HG02884 (cell line): ENCODE results near the gene PDLIM3.

Source experiments
- ATAC-seq: cut with Tn5 transposase; IDR thresholded peaks from one replicate; pipeline ENCODE4 v1.9.1; 2021; ENCODE audit warnings: mild to moderate bottlenecking, moderate library complexity; ENCODE audit not compliant: unreplicated experiment

Gene PDLIM3

DNA sequence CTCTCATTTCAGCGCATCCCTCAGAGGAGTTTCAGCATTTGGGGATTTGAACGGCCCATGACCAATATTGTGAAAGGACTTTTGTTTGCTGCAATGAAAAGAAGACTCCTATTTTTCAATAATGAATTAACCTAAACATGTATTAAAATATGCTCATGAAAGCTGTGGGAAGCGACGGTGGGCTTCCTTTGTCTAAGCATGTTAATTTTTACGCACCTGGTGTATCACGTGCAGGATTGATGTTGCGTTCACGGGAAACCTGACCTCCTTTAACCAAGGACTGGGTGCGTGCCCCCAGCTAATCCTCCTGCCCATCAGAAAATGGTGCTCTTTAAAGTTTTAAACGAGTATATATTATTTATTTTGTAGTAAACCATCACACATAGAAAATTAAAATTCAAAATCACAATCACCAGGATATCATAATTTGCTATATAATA, 63.2 kb downstream of the PDLIM3 start:
- ATAC-seq: no peak

DNA sequence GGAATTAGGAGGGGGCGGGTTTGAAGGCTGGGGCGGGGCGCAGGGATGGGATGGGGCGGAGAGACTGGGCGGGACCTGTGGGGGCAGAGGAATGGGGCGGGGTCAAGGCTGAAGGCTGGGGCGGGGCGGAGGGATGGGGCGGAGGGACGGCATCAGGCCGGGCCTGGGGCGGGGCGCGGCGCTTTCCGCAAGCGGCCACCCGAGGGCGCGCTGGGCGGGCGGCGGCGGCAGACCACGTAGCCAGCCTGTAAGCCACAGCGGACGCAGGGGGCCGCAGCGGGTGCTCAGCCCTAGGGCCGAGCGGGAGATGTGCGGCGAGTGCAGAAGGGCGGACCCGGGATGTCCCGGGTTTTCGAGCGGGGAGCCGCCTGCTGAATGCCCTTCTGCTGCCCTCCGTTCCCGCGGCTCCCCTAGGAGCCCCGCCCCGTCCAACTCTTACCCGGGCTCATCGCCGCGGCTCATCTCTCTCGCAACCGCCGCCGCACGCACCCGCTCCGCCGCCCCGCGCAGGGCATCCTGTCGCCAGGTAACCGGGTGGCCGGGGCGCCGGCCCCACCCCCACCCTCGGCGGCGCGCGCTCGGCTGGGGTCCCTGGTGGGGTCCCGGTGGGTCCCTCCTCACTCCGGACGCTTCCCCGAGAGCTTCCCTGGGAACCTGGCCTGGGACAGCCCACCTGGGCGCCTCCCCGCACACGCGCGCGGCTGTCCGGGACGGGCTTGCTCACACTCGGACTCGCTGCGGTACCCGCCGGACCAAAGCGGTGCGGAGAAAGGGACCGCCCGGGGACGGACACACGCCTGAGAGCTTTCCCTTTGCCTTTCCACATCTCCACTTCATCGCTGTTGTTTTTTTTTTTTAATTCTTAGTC, 63.8 kb downstream of the PDLIM3 start, which contains the start of gene CCDC110:
TSS of gene CCDC110 (minus strand) at position 499 of the 868 bp plus-strand sequence. CDS start at position 449, 50 bp downstream.
- ATAC-seq: peak; percentile 86

DNA sequence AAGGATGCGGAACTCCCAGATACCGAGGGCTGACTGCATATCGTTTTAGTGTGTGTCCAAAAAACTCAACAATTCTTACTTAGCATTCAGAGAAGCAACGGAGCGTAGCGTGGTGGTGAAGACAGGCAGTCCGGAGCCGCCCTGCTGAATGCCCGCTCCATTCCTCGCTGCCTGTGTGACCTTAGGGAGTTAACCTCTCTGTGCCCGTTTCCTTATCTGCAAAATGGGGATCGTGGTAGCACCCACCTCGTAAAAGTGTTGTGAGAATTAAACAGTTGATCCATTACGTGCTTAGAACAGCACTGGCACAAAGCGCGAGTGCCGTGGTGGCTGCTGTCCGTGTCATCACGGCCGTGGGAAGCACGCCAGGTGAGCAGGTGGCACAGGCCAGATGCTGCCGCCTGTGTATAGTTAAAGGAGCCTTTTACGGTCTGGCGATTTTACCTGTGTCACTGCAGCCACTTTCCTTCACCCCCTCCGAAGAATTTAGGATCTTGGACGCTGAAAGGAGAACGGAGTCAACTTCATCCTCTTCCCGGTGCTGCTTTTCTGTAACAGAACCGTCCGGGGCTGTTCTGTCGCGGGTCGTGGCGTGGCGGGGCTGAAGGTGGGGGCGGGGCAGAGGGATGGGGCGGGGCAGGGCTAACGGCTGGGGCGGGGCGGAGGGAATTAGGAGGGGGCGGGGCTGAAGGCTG, 64.7 kb downstream of the PDLIM3 start:
- no peak for ATAC-seq

DNA sequence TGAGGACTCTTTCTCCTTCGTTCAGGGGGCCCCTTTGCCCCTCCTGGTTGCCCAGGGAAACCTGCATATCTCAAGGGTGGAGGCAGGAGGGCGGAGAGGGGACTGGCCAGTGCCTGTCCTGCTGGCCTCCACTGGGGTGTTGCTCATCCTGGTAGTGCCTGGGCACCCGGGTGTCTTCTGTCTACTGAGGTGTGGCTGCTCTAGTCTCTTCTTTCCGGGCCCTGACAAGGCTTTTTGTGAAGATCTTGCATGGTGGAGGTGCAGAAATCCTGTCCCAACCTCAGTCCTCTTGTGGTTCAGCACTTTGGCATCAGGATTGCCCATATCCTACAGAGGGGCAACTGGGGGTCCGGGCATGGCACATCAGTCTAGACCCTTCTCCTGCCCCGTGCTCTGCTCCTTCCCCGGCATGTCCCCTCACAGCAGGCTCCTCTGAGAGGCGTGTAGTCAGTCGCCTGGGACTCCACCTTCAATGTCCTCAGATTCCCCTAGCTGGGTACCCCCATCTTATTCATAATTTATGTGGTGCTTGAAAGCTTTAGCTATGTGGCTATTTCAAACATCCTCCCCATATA, 65.6 kb downstream of the PDLIM3 start:
- no peak for ATAC-seq

DNA sequence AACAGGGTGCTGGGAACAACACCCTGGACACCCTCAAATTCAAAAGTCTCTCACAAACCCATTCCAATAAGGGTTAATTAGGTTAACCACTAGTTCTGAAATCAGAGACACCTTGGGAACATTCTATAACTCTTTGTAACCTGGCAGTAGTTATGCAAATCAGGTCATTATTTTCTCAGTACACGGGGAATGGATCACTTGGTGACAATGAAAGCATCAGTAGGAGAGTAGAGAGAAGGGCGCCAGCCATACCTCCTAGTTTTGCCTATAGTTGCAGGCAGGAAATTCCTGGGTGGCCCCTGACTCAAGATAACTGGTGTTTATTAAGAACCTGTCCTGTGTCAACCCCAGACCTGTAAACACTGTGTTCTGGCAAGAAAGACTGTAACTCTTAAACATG, 66.3 kb downstream of the PDLIM3 start:
- no peak for ATAC-seq

DNA sequence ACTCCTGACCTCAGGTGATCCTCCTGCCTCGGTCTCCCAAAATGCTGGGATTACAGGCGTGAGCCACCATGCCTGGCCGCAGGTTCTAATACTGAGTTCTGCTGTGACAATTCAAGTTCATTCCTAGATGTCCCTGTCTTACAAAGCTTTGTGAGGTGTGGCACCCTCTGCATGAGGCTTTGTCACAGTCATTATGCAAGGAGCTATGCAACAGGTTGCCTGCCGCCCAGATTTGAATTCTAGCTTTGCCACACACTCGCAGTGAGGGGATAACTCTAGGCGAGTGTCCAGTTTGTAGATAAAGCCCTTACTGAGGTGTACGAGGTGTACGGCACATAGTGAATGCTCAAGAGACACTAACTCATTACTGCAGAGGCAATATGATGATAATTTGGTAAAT, 67.3 kb downstream of the PDLIM3 start:
- ATAC-seq: no peak

DNA sequence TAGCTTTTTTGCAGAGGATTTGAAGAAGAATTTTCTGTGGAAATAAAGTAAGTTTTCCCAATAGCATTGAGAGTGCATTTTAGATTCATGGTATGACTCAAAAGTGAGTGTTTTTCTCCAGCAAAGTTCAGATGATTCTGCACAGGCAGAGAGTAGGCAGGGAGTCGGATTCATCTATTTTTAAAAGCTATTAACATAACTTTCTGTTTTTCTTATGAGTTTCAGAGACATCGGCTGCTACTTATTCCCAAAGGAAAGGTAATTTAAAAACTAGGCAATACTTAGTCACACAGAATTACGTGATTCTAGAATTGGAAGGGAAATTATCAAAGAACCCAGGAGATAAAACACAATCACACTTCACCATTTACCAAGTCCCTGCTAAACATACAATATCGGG, 68.2 kb downstream of the PDLIM3 start:
- no peak for ATAC-seq

DNA sequence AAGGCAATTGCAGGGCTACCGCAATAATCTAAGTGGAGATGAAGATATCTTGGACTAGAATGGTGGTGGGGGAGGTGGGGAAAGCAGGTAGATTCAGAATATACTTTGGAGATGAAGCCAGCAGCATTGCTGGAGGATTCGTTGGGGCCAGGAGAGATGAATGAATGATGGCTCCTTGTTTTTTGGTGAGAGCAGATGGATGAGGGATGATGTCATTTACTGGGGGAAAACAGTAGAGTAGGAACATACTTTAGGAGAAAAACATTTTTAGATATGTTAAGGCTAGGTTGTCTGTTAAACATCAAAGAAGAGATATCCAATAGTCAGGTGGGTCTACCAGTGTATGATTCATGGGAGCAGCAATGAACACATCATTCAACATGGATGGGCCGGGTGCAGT, 69.6 kb downstream of the PDLIM3 start:
- no peak for ATAC-seq

DNA sequence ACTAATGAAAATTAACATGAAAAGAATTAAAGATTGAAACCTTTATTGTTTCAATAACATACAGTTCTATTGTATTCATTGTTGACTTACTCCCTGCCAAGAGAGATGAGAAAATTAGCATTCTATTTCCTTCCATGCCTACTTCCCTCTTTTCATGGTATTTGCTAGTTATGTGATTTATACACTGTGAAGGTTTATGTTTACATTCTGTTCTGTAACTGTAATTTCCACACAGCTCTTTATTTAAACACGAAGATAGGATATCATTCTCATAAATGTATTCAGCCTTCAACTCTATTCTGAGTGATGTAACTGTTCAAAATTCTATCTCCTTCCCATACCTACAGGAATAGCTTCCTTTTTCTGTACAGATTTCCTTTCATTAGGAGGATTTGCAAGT, 70.4 kb downstream of the PDLIM3 start:
- no peak for ATAC-seq

DNA sequence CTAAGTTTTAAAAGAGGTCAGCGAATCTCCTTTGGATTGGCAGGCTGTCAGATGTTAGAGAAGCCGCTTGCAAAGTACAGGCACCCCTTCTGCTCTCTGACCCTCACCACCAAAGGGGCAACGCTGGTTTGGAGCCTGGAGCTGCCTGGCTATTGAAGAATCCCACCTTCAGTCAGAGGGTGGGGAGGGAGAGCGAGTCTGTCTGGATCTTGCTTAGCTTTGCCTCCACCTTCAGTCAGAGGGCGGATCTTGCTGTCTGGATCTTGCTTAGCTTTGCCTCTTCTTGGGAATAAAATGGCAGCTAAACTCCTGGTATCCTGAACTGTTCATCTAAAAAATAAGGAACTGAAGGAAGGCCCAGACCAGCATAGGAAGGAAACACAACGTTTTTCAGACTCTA, 71.1 kb downstream of the PDLIM3 start:
- no peak for ATAC-seq

DNA sequence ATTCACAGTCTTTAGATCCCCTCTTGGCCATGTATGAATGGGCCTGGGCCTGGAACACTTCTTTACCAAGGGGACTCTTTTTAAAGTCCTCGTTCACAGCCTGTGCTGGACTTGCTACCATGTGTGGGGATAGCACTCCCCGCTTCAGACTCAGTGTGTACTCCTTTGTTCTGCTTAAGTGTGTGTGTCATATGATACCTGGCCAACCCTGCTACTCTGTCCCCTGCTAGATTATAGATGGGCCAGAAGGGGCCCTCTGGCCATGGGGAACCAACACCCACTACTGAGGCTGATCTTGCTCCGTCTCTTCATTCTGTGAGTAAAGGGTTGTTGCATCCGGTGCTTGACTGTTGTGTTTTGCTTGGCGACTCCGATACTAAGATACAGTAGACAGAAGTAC, 71.8 kb downstream of the PDLIM3 start:
- ATAC-seq: no peak

DNA sequence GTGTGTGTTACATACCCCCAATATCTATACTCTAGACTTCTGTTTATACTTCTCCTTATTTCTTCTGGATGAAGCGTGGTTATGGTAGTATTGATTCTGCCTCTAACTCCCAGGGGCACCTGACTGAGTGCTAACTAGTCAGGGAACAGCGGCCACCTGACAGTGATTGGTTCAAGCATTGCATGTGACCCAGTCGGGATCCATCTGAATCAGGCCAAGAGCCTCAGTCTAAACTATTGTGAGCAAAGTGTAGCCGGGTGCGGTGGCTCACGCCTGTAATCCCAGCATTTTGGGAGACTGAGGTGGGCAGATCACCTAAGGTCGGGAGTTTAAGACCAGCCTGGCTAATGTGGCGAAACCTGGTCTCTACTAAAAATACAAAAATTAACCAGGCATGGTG, 73.7 kb downstream of the PDLIM3 start:
- no peak for ATAC-seq

DNA sequence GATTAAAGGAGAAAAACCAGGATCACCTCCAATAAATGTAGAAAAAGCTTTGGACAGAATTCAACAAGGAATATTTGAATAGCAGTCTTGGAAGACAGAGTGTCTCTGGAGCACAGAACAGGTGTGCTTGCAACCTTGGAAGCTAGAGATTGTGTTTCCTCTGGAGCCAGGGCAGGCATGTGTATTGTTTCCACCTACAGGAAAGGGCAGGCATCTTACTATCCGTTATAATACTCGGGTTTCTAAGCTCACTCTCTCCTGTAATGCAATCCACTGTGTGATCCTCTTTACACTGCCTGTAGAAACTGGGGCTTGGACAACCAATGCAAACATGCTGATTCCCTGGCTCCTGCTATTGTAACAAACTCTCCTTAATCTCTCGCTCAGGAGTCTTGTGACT, 78.2 kb downstream of the PDLIM3 start:
- no peak for ATAC-seq

DNA sequence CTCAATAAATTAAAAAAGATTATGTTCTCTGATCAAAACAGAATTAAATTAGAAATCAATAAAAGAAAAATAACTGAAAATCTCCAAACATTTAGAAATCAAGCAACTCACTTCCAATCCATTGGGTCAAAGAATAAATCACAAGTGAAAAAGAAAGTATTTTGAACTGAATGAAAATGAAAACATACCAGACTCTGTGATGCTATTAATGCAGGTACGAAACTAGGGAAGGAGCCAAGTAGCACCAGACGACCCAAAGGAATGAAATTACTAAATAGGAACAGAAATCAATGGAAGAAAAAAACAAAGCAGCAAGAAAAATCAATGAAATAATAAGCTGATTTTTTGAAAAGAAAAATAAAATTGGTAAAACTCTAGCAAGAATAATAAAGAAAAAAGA, 79.2 kb downstream of the PDLIM3 start:
- ATAC-seq: no peak
